ENCODE data around the gene GPATCH4. TPM values are rescaled to one million over a fixed set of nuclear protein-coding genes. Genes with fewer than 3 reads are reported as not detected.

GPATCH4 gene
- polyA plus RNA-seq, 1 experiment = 23.1 TPM

DNA sequence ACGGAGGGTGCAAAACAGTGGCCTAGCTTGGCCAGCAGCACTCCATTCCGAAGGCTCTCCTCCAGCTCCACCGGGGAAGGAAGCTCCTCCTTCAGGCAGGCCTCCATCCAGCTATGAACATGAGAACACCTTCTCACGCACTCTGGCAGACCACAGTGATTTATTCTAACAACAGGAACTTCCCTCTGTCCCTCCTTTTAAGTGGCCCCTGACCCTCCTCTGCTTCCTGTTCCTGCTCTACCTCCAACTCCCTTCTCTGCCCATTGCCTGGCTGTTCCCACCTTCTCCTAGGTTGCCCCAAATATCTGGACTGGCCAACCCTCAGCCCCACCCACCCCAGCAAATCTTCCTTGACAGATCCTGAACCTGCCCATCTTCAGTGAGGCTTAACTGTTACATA is 34.8 kb downstream of the GPATCH4 start:
- ChIA-PET POLR2A (interaction anchor here (0.5 kb wide), 1 partner anchor 112 kb away, joined by 3 read pairs; no protein-coding TSS in a partner anchor), CTCF (interaction anchor here (0.6 kb wide), 1 partner anchor 17 kb away, joined by 3 read pairs; no protein-coding TSS in a partner anchor)
- Histone ChIP-seq H3K4me3 (ENCODE audit: low read depth, low read length) (no peak overlapping the region), H3K27ac (ENCODE audit: low read depth, low read length) (no peak overlapping the region), H3K9me3 (ENCODE audit: control insufficient read depth, insufficient read depth, low read length) (no peaks in the 10 kb centered on the region), H3K27me3 (ENCODE audit: control insufficient read depth, insufficient read depth, low read length) (no peaks in the 10 kb centered on the region)
- no peak for DNase-seq (ENCODE audit: low read depth, low spot score)
- TF ChIP-seq, protein P1, sequence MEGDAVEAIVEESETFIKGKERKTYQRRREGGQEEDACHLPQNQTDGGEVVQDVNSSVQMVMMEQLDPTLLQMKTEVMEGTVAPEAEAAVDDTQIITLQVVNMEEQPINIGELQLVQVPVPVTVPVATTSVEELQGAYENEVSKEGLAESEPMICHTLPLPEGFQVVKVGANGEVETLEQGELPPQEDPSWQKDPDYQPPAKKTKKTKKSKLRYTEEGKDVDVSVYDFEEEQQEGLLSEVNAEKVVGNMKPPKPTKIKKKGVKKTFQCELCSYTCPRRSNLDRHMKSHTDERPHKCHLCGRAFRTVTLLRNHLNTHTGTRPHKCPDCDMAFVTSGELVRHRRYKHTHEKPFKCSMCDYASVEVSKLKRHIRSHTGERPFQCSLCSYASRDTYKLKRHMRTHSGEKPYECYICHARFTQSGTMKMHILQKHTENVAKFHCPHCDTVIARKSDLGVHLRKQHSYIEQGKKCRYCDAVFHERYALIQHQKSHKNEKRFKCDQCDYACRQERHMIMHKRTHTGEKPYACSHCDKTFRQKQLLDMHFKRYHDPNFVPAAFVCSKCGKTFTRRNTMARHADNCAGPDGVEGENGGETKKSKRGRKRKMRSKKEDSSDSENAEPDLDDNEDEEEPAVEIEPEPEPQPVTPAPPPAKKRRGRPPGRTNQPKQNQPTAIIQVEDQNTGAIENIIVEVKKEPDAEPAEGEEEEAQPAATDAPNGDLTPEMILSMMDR (IDR thresholded peaks at IDR 0.05; ENCODE audit: low read depth, low read length) = no peak

DNA sequence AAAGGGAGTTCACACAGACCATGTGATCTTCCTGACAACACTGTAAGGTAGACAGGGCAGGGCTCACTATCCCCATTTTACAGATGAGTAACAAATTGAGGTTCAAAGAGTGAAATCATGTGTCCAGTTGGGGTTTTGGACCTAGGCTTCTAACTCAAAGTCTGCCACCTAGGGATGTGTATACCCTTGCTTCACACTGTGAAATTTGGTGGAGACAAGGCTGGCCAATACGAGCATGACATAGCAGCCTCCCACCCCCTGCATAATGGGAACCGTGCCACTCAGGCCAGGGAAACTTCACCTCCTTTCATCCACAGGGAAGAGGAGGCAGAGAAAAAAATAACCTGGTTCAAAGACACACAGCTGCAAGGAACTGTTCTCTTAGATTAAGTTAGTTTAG is 35.8 kb downstream of the GPATCH4 start:
- no peaks in the 10 kb centered on the region for H3K9me3 ChIP-seq (ENCODE audit: control insufficient read depth, insufficient read depth, low read length)
- TF ChIP-seq, protein P1 (IDR thresholded peaks at IDR 0.05; ENCODE audit: low read depth, low read length) = no peak
- CTCF ChIA-PET = no interaction called here
- no peaks in the 10 kb centered on the region for H3K27me3 ChIP-seq (ENCODE audit: control insufficient read depth, insufficient read depth, low read length)
- no peak overlapping the region for H3K4me3 ChIP-seq (ENCODE audit: low read depth, low read length)
- DNase-seq (ENCODE audit: low read depth, low spot score) = no peak
- peak overlapping the region; percentile 21 for H3K27ac ChIP-seq (ENCODE audit: low read depth, low read length)
- POLR2A ChIA-PET = interaction anchor here (1.0 kb wide), 1 partner anchor 10 kb away, joined by 3 read pairs; no protein-coding TSS in a partner anchor

DNA sequence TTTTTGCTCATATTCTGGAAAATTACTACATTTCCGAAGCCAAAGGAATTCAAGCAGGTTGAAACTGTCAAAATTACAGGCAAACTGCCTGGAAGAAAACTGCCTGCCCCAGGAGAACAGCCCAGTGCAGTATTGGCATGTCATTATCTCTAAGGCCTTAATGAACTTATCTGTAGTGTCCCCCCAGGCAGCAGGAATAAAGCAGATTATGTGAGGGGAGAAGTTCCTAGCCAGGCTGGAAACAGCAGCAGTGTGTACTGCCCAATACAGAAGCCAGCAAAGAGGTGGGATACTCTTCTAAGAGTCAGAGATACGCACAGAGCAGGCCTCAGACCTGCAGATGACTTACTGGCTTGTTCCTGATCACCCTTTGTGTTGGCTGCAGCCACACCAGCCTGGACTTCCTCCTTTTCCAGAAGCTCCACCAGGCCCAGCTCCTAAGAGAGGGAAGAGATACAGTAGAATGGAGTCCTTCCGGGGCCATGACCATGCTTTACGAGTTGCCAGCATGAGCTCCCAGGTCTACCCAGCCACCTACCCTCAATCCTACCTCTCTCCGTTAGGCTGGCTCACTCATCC is 40.6 kb downstream of the GPATCH4 start:
- H3K27ac ChIP-seq (ENCODE audit: low read depth, low read length) = no peak overlapping the region
- no peak overlapping the region for H3K4me3 ChIP-seq (ENCODE audit: low read depth, low read length)
- no peak for DNase-seq (ENCODE audit: low read depth, low spot score)
- TF ChIP-seq, protein P1 (IDR thresholded peaks at IDR 0.05; ENCODE audit: low read depth, low read length) = no peak
- ChIA-PET CTCF (no interaction called here), POLR2A (interaction anchor here (0.7 kb wide), 1 partner anchor 22 kb away, joined by 4 read pairs; no protein-coding TSS in a partner anchor)
- no peaks in the 10 kb centered on the region for H3K9me3 ChIP-seq (ENCODE audit: control insufficient read depth, insufficient read depth, low read length)
- no peaks in the 10 kb centered on the region for H3K27me3 ChIP-seq (ENCODE audit: control insufficient read depth, insufficient read depth, low read length)

DNA sequence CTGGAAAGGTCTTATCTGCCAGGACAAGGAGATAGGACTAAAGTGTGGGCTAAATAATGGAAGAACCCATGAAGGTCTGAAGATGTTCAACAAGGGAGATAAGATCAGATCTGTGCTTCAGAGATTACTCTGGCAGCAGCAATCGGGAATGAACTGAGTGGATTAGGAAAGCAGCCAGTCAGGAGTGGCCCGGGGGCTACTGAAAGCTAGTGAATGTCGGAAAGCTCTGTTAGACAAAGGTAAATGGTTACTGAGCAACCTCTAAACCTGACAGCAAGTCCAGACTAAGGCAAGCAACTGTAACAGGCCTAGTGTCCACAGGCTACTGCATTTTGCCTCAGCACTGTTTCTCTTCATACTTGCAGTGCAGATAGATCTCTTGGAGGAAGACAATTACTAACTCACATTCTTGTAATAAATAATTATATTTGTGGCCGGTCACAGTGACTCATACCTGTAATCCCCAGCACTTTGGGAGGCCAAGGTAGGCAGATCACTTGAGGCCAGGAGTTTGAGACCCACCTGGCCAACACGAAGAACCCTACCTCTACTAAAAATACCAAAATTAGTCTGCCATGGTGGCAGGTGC is 41.4 kb downstream of the GPATCH4 start:
- ChIA-PET CTCF (interaction anchor here (1.2 kb wide), 1 partner anchor 79 kb away, joined by 4 read pairs; no protein-coding TSS in a partner anchor), POLR2A (no interaction called here)
- no peak overlapping the region for H3K27ac ChIP-seq (ENCODE audit: low read depth, low read length)
- H3K27me3 ChIP-seq (ENCODE audit: control insufficient read depth, insufficient read depth, low read length) = no peaks in the 10 kb centered on the region
- H3K9me3 ChIP-seq (ENCODE audit: control insufficient read depth, insufficient read depth, low read length) = no peaks in the 10 kb centered on the region
- TF ChIP-seq, protein P1 (IDR thresholded peaks at IDR 0.05; ENCODE audit: low read depth, low read length) = no peak
- no peak for DNase-seq (ENCODE audit: low read depth, low spot score)
- no peak overlapping the region for H3K4me3 ChIP-seq (ENCODE audit: low read depth, low read length)
